ENCODE measurements around the gene UNC13A. TPM values are rescaled to one million over a fixed set of nuclear protein-coding genes. Genes with fewer than 3 reads are reported as not detected.

UNC13A gene
- total and polyA plus RNA-seq, 12 donors, result 0.02 to 0.72 (median 0.06) TPM; not detected in 2

GRCh38 chr19:17610384-17610783 lies 77.8 kb downstream of the UNC13A start:
- Histone ChIP-seq H3K4me1 (peaks cover 5 to 15% (median 10%) of the 10 kb centered on the region in 9 donors), H3K27ac (no peak overlapping the region), H3K9me3 (no peaks in the 10 kb centered on the region), H3K27me3 (peaks cover 0 to 39% (median 15%) of the 10 kb centered on the region in 7 donors), H3K4me3 (no peak overlapping the region), H3K36me3 (no peaks in the 10 kb centered on the region)
- DNase-seq, result no peak
- no peak for TF ChIP-seq CTCF (IDR thresholded peaks at IDR 0.05)
- 61 to 66% methylated on average over 7 of the region's 7 CpGs for WGBS, 2 donors
- intact Hi-C loops (cut with DNase I), result no loop called here
- ATAC-seq, result no peak

GRCh38 chr19:17607936-17608335 lies 80.2 kb downstream of the UNC13A start:
- H3K4me3 ChIP-seq, result no peak overlapping the region
- no peak for DNase-seq
- H3K4me1 ChIP-seq, result peaks cover 5 to 15% (median 10%) of the 10 kb centered on the region in 9 donors
- 96 to 97% methylated on average over 9 of the region's 9 CpGs for WGBS, 2 donors
- TF ChIP-seq CTCF (IDR thresholded peaks at IDR 0.05), result no peak
- ATAC-seq, result no peak
- H3K9me3 ChIP-seq, result no peaks in the 10 kb centered on the region
- H3K27me3 ChIP-seq, result peaks cover 0 to 34% (median 15%) of the 10 kb centered on the region in 7 donors
- intact Hi-C loops (cut with DNase I), result loop anchor here in 3 of 10 donors (10.0 kb wide), 3 partner anchors 137 to 167 kb away; no protein-coding TSS in a partner anchor
- no peak overlapping the region for H3K27ac ChIP-seq
- no peaks in the 10 kb centered on the region for H3K36me3 ChIP-seq

GRCh38 chr19:17606590-17607185 lies 81.5 kb downstream of the UNC13A start:
- H3K4me3 ChIP-seq, result peak overlapping the region in 9 of 10 donors; percentile 23 to 57 (median 44)
- peak overlapping the region in 1 of 10 donors; percentile 68 for H3K27ac ChIP-seq
- no peak for DNase-seq
- TF ChIP-seq CTCF (IDR thresholded peaks at IDR 0.05), result no peak
- peaks cover 5 to 15% (median 10%) of the 10 kb centered on the region in 9 donors for H3K4me1 ChIP-seq
- intact Hi-C loops (cut with DNase I), result loop anchor here in 3 of 10 donors (10.0 kb wide), 3 partner anchors 138 to 168 kb away; no protein-coding TSS in a partner anchor
- no peaks in the 10 kb centered on the region for H3K9me3 ChIP-seq
- peaks cover 0 to 47% (median 20%) of the 10 kb centered on the region in 7 donors for H3K27me3 ChIP-seq
- ATAC-seq, result peak in 2 of 8 donors; percentile 10 to 34
- H3K36me3 ChIP-seq, result no peaks in the 10 kb centered on the region
- WGBS, 2 donors, result 19 to 25% methylated on average over 18 of the region's 18 CpGs

GRCh38 chr19:17605761-17606589 lies 82.2 kb downstream of the UNC13A start:
- intact Hi-C loops (cut with DNase I), result loop anchor here in 3 of 10 donors (10.0 kb wide), 3 partner anchors 139 to 169 kb away; no protein-coding TSS in a partner anchor
- peak; percentile 44 to 67 for DNase-seq
- H3K27ac ChIP-seq, result peak overlapping the region in 5 of 10 donors; percentile 0 to 68 (median 26)
- peak; percentile 65 to 91 (median 76) for ATAC-seq
- peak overlapping the region in 9 of 10 donors; percentile 23 to 57 (median 44) for H3K4me3 ChIP-seq
- peaks cover 0 to 47% (median 26%) of the 10 kb centered on the region in 7 donors for H3K27me3 ChIP-seq
- H3K4me1 ChIP-seq, result peaks cover 5 to 15% (median 10%) of the 10 kb centered on the region in 9 donors
- H3K9me3 ChIP-seq, result no peaks in the 10 kb centered on the region
- H3K36me3 ChIP-seq, result no peaks in the 10 kb centered on the region
- WGBS, 2 donors, result 2 to 5% methylated on average over 82 to 85 of the region's 85 CpGs
- peak; percentile 18 to 74 (median 58) for TF ChIP-seq CTCF (IDR thresholded peaks at IDR 0.05)
